Ascending aorta (tissue), 2 donors: ENCODE results near the gene ACTR2. TPM values are rescaled to one million over a fixed set of nuclear protein-coding genes. Genes with fewer than 3 reads are reported as not detected.
A peak's percentile ranks its signal among the peaks of the same experiment; 100 is the strongest.

ENCODE experiments used
- DNase-seq, 2 donors: peaks; one replicate each; pipeline ENCODE4 v3.0.0-alpha.2; 2019; ENCODE audit warnings: low spot score in 2 of 2
- H3K27ac ChIP-seq, 2 donors: fragments of 200-600 bp; sonication (generic); one replicate each; pipeline ENCODE4 v1.5.1; 2016 to 2017; ENCODE audit warnings: mild to moderate bottlenecking in 1 of 2
- H3K27me3 ChIP-seq: fragments of 200-600 bp; sonication (generic); one replicate; pipeline ENCODE4 v1.5.1; 2017
- H3K36me3 ChIP-seq, 2 donors: fragments of 200-600 bp; sonication (generic); one replicate each; pipeline ENCODE4 v1.5.1; 2016
- H3K4me1 ChIP-seq, 2 donors: fragments of 200-600 bp; sonication (generic); one replicate each; pipeline ENCODE4 v1.5.1; 2016 to 2017; ENCODE audit warnings: mild to moderate bottlenecking in 1 of 2
- H3K4me3 ChIP-seq, 2 donors: fragments of 200-600 bp; sonication (generic); one replicate each; pipeline ENCODE4 v1.5.1; 2016 to 2017; ENCODE audit warnings: mild to moderate bottlenecking in 1 of 2
- H3K9me3 ChIP-seq, 2 donors: fragments of 200-600 bp; sonication (generic); one replicate each; pipeline ENCODE4 v1.5.1; 2016
- intact Hi-C: fragments of 100-400 bp; cut with DNase I; formaldehyde crosslinking; loops from one replicate; pipeline ENCODE4 v1.15.1; 2023
- total RNA-seq: library from RNA; depleted of rRNA; stranded (reverse); fragments of >200 nt; gene quantifications from one replicate; pipeline ENCODE4 v1.1.0, GENCODE V29; 2016
- TF ChIP-seq, protein P1 (sequence below), 3 experiments: fragments of 200-600 bp in 2 of 3; fragments of 450-650 bp in 1 of 3; sonication (generic) in 2 of 3; IDR thresholded peaks; one replicate each; pipeline ENCODE4 v1.5.1; 2016 to 2019; ENCODE audit warnings: antibody characterized with exemption in 3 of 3, mild to moderate bottlenecking in 1 of 3, moderate library complexity in 1 of 3

The ACTR2 gene
- total RNA-seq, 1 donor from 2014 or later = 78.0 TPM

DNA sequence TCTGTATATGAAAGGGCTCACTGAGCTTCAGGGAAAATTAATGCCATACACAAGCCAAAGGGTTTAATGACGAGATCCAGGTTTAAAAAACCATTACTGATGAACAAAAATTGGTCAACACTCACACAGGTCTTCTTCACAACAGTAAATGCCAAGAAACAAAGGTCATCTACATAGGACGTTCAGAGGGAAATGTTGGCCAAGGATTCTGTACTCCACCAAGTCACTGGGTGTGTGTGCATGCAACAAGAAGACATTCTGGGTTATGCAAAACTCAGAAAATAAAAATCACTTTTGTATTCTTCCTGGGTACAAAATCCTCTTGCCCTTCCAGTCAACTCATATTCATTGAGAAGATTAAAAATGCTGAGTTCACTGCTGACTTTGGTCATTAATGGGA is 78.3 kb downstream of the ACTR2 start:
- DNase-seq = no peak
- TF ChIP-seq, protein P1, sequence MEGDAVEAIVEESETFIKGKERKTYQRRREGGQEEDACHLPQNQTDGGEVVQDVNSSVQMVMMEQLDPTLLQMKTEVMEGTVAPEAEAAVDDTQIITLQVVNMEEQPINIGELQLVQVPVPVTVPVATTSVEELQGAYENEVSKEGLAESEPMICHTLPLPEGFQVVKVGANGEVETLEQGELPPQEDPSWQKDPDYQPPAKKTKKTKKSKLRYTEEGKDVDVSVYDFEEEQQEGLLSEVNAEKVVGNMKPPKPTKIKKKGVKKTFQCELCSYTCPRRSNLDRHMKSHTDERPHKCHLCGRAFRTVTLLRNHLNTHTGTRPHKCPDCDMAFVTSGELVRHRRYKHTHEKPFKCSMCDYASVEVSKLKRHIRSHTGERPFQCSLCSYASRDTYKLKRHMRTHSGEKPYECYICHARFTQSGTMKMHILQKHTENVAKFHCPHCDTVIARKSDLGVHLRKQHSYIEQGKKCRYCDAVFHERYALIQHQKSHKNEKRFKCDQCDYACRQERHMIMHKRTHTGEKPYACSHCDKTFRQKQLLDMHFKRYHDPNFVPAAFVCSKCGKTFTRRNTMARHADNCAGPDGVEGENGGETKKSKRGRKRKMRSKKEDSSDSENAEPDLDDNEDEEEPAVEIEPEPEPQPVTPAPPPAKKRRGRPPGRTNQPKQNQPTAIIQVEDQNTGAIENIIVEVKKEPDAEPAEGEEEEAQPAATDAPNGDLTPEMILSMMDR (IDR thresholded peaks at IDR 0.05) = no peak
- no peaks in the 10 kb centered on the region for H3K27me3 ChIP-seq
- intact Hi-C loops = no loop called here
- H3K9me3 ChIP-seq = no peaks in the 10 kb centered on the region
- H3K27ac ChIP-seq = no peak overlapping the region
- peaks cover 9 to 14% of the 10 kb centered on the region in 2 donors for H3K4me1 ChIP-seq
- H3K36me3 ChIP-seq = peaks cover 0 to 5% of the 10 kb centered on the region in 2 donors
- H3K4me3 ChIP-seq = no peak overlapping the region

DNA sequence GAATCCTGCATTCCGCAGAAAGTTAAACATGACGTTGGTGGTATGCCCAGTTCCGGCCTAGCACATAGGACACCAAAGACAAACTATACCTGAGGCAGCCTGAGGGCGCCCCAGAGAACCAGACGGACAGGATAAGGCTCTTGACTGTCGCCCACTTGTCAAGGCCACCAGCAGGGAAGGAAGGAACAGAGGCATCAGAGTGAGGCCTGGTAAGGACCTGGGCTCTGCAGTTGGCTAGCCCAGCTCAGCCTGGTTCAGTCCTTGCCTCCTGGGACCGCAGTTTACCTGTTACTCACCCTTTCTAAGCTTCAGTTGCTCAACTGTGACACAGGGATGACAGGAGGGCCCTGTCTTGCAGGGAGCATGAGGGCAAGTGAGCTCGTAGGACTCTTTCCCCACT is 82.1 kb downstream of the ACTR2 start:
- peak overlapping the region in 1 of 2 donors; percentile 21 for H3K27ac ChIP-seq
- TF ChIP-seq, protein P1 (IDR thresholded peaks at IDR 0.05) = no peak
- peaks cover 21 to 38% of the 10 kb centered on the region in 2 donors for H3K36me3 ChIP-seq
- no peak for DNase-seq
- H3K27me3 ChIP-seq = no peaks in the 10 kb centered on the region
- H3K4me1 ChIP-seq = no peaks in the 10 kb centered on the region
- no peaks in the 10 kb centered on the region for H3K9me3 ChIP-seq
- H3K4me3 ChIP-seq = no peak overlapping the region
- intact Hi-C loops = no loop called here

DNA sequence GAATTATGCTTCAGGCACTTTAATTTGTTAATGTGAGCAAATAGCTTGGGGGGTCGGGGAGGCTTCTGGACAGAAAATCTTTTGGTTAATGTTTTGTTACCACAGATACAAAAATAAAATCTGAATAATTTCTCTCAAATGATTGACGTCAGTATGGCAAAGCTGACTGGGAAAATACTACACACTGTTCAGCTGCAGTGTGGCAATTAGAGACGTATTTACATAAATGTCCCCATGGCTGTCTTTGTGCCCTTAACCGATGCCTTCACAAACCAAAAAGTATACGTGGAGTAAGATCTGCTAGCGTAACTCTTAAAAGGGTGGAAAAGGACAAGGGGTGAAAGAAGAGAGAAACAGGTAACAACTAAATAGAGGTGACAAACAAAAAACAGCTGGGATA is 83.4 kb downstream of the ACTR2 start:
- DNase-seq = no peak
- peaks cover 27 to 38% of the 10 kb centered on the region in 2 donors for H3K36me3 ChIP-seq
- H3K9me3 ChIP-seq = no peaks in the 10 kb centered on the region
- H3K27ac ChIP-seq = no peak overlapping the region
- no peaks in the 10 kb centered on the region for H3K27me3 ChIP-seq
- TF ChIP-seq, protein P1 (IDR thresholded peaks at IDR 0.05) = no peak
- intact Hi-C loops = no loop called here
- peaks cover 0 to 7% of the 10 kb centered on the region in 2 donors for H3K4me1 ChIP-seq
- H3K4me3 ChIP-seq = no peak overlapping the region

DNA sequence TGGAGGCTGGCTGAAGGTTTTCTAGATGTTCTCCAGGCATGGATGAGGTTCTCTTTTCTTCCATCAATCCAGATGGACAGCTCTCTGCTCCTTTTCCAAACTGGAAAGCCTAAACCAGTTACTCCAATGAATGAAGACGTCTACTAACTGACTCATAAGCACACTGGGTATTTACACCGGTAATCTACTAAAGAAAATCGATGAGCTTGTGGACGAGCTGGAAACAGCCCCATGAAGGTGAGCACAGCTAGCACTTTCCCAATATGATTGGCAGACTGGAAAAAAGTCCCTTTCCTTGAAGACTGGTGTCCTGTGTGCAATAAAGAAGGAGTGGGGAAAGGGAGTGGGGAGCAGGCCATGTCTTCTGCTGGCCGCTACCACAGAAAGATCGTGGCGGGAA is 84.0 kb downstream of the ACTR2 start:
- Histone ChIP-seq H3K9me3 (no peaks in the 10 kb centered on the region), H3K27ac (no peak overlapping the region), H3K4me1 (peaks cover 0 to 11% of the 10 kb centered on the region in 2 donors), H3K4me3 (no peak overlapping the region), H3K36me3 (peaks cover 27 to 38% of the 10 kb centered on the region in 2 donors), H3K27me3 (no peaks in the 10 kb centered on the region)
- no peak for DNase-seq
- intact Hi-C loops = no loop called here
- TF ChIP-seq, protein P1 (IDR thresholded peaks at IDR 0.05) = no peak

DNA sequence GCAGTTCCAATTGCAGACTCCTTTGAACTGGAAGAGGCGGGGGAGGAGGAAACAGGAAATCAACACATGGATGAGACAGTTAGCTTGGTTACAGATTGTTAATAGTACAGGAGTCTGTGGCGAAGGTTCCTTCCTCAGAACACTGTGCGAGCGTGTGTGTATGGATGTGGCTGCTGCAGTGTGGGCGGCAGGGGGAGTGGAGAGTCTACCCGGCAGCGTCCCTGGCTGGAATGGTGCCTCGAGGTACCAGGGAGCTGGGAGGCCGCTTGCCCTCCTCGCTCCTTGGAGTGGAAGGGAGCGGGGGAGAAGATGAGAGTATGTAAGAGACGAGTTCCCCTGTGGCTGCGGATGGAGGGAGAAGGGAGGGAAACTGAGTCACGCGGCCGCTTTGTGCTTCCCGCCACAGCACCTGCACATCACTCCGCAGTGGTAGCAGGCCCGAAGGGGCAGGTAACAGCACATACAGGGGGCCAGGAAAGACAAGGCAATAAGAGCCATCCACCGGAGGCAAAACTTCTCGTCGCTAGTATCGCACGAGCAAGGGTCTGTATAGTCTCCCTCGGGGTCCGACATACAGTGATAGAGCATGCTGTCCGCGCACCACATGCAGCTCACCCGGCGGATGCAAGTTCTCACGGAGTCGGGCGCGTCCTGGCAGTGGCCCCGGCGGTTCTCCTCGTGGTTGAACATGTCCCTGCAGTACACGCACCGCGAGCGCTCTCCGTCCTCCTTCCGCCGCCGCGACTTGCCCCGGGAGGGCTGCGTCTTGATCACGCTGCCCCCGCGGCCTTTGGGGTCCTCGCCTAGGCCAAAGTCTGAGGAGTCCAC is 85.7 kb downstream of the ACTR2 start:
- intact Hi-C loops = no loop called here
- no peak for DNase-seq
- H3K4me1 ChIP-seq = peaks cover 0 to 14% of the 10 kb centered on the region in 2 donors
- no peaks in the 10 kb centered on the region for H3K9me3 ChIP-seq
- H3K27ac ChIP-seq = no peak overlapping the region
- no peaks in the 10 kb centered on the region for H3K27me3 ChIP-seq
- H3K36me3 ChIP-seq = peaks cover 27 to 33% of the 10 kb centered on the region in 2 donors
- H3K4me3 ChIP-seq = no peak overlapping the region
- TF ChIP-seq, protein P1 (IDR thresholded peaks at IDR 0.05) = no peak
